K562 (cell line): ENCODE data around the gene CD70. TPM values are rescaled to one million over a fixed set of nuclear protein-coding genes. Genes with fewer than 3 reads are reported as not detected.

Source experiments
- ARHGAP35 ChIP-seq: fragments of 450-650 bp; IDR thresholded peaks from 2 replicates; pipeline ENCODE4 v1.6.1; 2018; ENCODE audit not compliant: partially characterized antibody
- ATF3 ChIP-seq, 2 experiments: fragments of 450-650 bp in 1 of 2; sonication (generic) in 1 of 2; formaldehyde crosslinking in 1 of 2; IDR thresholded peaks in 1 of 2; conservative IDR thresholded peaks in 1 of 2; 2 replicates each; pipeline versions ENCODE4 v1.6.1 to v1.8.1; 2016 to 2023; ENCODE audit warnings: mild to moderate bottlenecking in 2 of 2, moderate library complexity in 2 of 2, inconsistent platforms in 1 of 2, missing genetic modification reagents in 1 of 2
- CC2D1A ChIP-seq: fragments of 450-650 bp; IDR thresholded peaks from 2 replicates; pipeline ENCODE4 v1.6.1; 2017; ENCODE audit warnings: mild to moderate bottlenecking
- ELF4 ChIP-seq: fragments of 450-650 bp; formaldehyde crosslinking; IDR thresholded peaks from 2 replicates; pipeline ENCODE4 v1.4.0; 2022; ENCODE audit warnings: missing genetic modification characterization
- HIVEP1 ChIP-seq: fragments of 250-450 bp; sonication (Bioruptor Pico); IDR thresholded peaks from 2 replicates; pipeline ENCODE4 v1.4.0; 2020; ENCODE audit warnings: mild to moderate bottlenecking
- KHSRP ChIP-seq: fragments of 450-650 bp; IDR thresholded peaks from 2 replicates; pipeline ENCODE4 v1.6.1; 2017
- MBD1 ChIP-seq: fragments of 250-450 bp; sonication (Bioruptor Pico); IDR thresholded peaks from 2 replicates; pipeline ENCODE4 v1.8.0; 2022; ENCODE audit warnings: inconsistent platforms
- NR4A1 ChIP-seq, 2 experiments: fragments of 250-450 bp in 1 of 2; fragments of 450-650 bp in 1 of 2; sonication (Bioruptor Pico) in 1 of 2; IDR thresholded peaks; 2 replicates each; pipeline versions ENCODE4 v1.4.0 to v1.6.1; 2016 to 2020; ENCODE audit warnings: mild to moderate bottlenecking in 2 of 2, missing compliant biosample characterization in 1 of 2, missing genetic modification characterization in 1 of 2, moderate library complexity in 1 of 2
- RREB1 ChIP-seq: fragments of 250-450 bp; sonication (Bioruptor Pico); IDR thresholded peaks from 2 replicates; pipeline ENCODE4 v1.4.0; 2020
- SAP30 ChIP-seq: fragments of 200-600 bp; sonication (generic); IDR thresholded peaks from 2 replicates; pipeline ENCODE4 v1.6.1; 2012; ENCODE audit warnings: borderline replicate concordance, low read depth, mild to moderate bottlenecking, moderate library complexity, low read length, control low read depth, inconsistent platforms; ENCODE audit not compliant: insufficient read depth, poor library complexity, severe bottlenecking
- SMC3 ChIP-seq: conservative IDR thresholded peaks from 2 replicates; pipeline ENCODE4 v1.6.1; 2011; ENCODE audit warnings: low read depth, low read length, improper control_type of control experiment; ENCODE audit not compliant: insufficient read depth
- SRSF9 ChIP-seq: fragments of 200-400 bp; formaldehyde crosslinking; IDR thresholded peaks from 2 replicates; pipeline ENCODE4 v1.6.1; 2017; ENCODE audit warnings: low read depth, low read length, borderline replicate concordance
- STAT6 ChIP-seq: sonication (generic); formaldehyde crosslinking; IDR thresholded peaks from 2 replicates; pipeline ENCODE4 v1.8.1; 2023; ENCODE audit warnings: mild to moderate bottlenecking, missing genetic modification reagents
- ZKSCAN1 ChIP-seq: fragments of 150-350 bp; IDR thresholded peaks from 2 replicates; pipeline ENCODE4 v1.6.1; 2016; ENCODE audit warnings: low read depth, low read length
- ZNF644 ChIP-seq: fragments of 200-800 bp; sonication (Bioruptor generic); IDR thresholded peaks from 2 replicates; pipeline ENCODE4 v1.6.1; 2016; ENCODE audit warnings: low read depth, missing genetic modification characterization, missing compliant biosample characterization
- polyA plus RNA-seq, 8 experiments: library from polyadenylated mRNA; depleted of rRNA in 4 of 8; stranded (reverse) in 5 of 8; unstranded in 3 of 8; fragments of >200 nt; fragmentation: Nextera tagmentation in 2 of 8; fragmentation: Illumina TruSeq in 1 of 8; extraction: Ambion mirVana in 2 of 8; extraction: Trizol in 1 of 8; gene quantifications; 2 replicates each; pipeline versions ENCODE4 v1.2.1 to v1.2.3, GENCODE V29; 2011 to 2014; ENCODE audit warnings: inconsistent platforms in 1 of 8, missing spikeins in 1 of 8
- total RNA-seq, 7 experiments: library from RNA; depleted of rRNA in 6 of 7; stranded (reverse); fragments of >200 nt in 6 of 7; fragmentation: Illumina TruSeq in 2 of 7; extraction: Trizol in 2 of 7; gene quantifications; 2 replicates each; pipeline versions ENCODE4 v1.2.1 to v1.2.3, GENCODE V29; 2011 to 2021; ENCODE audit warnings: low replicate concordance in 1 of 7

Gene CD70
- total and polyA plus RNA-seq, 9 of the 15 experiments (the other 6 are each of a cell fraction or from before 2014, with no cell fraction given), result 0.06 to 0.58 (median 0.33) TPM; not detected in 4

- 0 out of 2 replicates have a peak, but pooled peaks have one; percentile 7 for TF ChIP-seq SMC3
- TF ChIP-seq SRSF9, result no peak
- no peak for TF ChIP-seq ELF4 (CRISPR knock-in tag)
- no peak for TF ChIP-seq ZNF644
- TF ChIP-seq NR4A1 (CRISPR knock-in tag; IDR thresholded peaks at IDR 0.05), result no peak
- TF ChIP-seq NR4A1 (tag; IDR thresholded peaks at IDR 0.05), result no peak
- TF ChIP-seq ARHGAP35, result no peak
- no peak for TF ChIP-seq ZKSCAN1
- no peak for TF ChIP-seq SAP30
- no peak for TF ChIP-seq CC2D1A
- TF ChIP-seq RREB1, result no peak
- TF ChIP-seq HIVEP1 (CRISPR knock-in tag), result no peak
- no peak for TF ChIP-seq MBD1 (CRISPR knock-in tag)
- no peak for TF ChIP-seq KHSRP
- TF ChIP-seq STAT6 (CRISPR knock-in tag), result no peak
- peak; percentile 45; the same call in 1 of the 2 replicates for TF ChIP-seq ATF3 (IDR thresholded peaks at IDR 0.05)
- TF ChIP-seq ATF3 (CRISPR knock-in tag; conservative IDR thresholded peaks at IDR 0.05), result no peak
Measured at GRCh38 chr19:6551607-6552450, 39.1 kb downstream of the CD70 start (continued).
